Upper lobe of left lung (tissue), 6 donors: ENCODE results near the gene CYRIA. TPM values are rescaled to one million over a fixed set of nuclear protein-coding genes. Genes with fewer than 3 reads are reported as not detected.

Experiments
- ATAC-seq, 2 donors: fragments of 200-7000 bp; cut with Tn5 transposase; one replicate each; pipeline ENCODE4 v1.9.1; 2022; ENCODE audit warnings: mild to moderate bottlenecking in 2 of 2, moderate library complexity in 2 of 2; ENCODE audit not compliant: low FRiP score in 2 of 2
- DNase-seq, 2 donors: peaks; one replicate each; pipeline ENCODE4 v3.0.0-alpha.2; 2019 to 2020
- H3K27ac ChIP-seq, 4 donors: fragments of 200-600 bp; sonication (generic); one replicate each; pipeline ENCODE4 v1.5.1; 2016 to 2019
- H3K27me3 ChIP-seq, 4 donors: fragments of 200-600 bp; sonication (generic); one replicate each; pipeline ENCODE4 v1.5.1; 2017 to 2019
- H3K36me3 ChIP-seq, 4 donors: fragments of 200-600 bp; sonication (generic); one replicate each; pipeline ENCODE4 v1.5.1; 2016 to 2019
- H3K4me1 ChIP-seq, 4 donors: fragments of 200-600 bp; sonication (generic); one replicate each; pipeline ENCODE4 v1.5.1; 2018 to 2019
- H3K4me3 ChIP-seq, 4 donors: fragments of 200-600 bp; sonication (generic); one replicate each; pipeline ENCODE4 v1.5.1; 2017 to 2019; ENCODE audit warnings: mild to moderate bottlenecking in 2 of 4, moderate library complexity in 1 of 4
- H3K9me3 ChIP-seq, 4 donors: fragments of 200-600 bp; sonication (generic); one replicate each; pipeline ENCODE4 v1.5.1; 2018 to 2019
- CTCF ChIP-seq, 6 experiments: fragments of 450-650 bp in 4 of 6; fragments of 200-600 bp in 2 of 6; sonication (generic) in 2 of 6; IDR thresholded peaks; one replicate each; pipeline ENCODE4 v1.5.1; 2016 to 2019; ENCODE audit warnings: antibody characterized with exemption in 6 of 6
- EP300 ChIP-seq, 4 donors: sonication (generic); formaldehyde crosslinking; IDR thresholded peaks; one replicate each; pipeline ENCODE4 v1.5.1; 2017; ENCODE audit warnings: antibody characterized with exemption in 4 of 4, control low read depth in 2 of 4
- POLR2A ChIP-seq, 4 donors: fragments of 450-650 bp; IDR thresholded peaks; one replicate each; pipeline ENCODE4 v1.5.1; 2016 to 2017; ENCODE audit warnings: antibody characterized with exemption in 4 of 4, mild to moderate bottlenecking in 2 of 4
- POLR2AphosphoS5 ChIP-seq, 2 donors: sonication (generic); formaldehyde crosslinking; IDR thresholded peaks; one replicate each; pipeline ENCODE4 v1.5.1; 2017; ENCODE audit warnings: antibody characterized with exemption in 2 of 2
- WGBS, 2 donors: methylation state at CpG; one replicate each; pipeline ENCODE4 v1.1.5; 2017 to 2018; 5-methylcytosine and 5-hydroxymethylcytosine counted together
- total RNA-seq, 6 donors: library from RNA; depleted of rRNA in 4 of 6; stranded (reverse); fragments of >200 nt in 4 of 6; gene quantifications; one replicate each; pipeline versions ENCODE4 v1.1.0 to v1.2.1, GENCODE V29; 2016 to 2021
- donor health status: DM: no; HTN: no; CAD: no; lungs with moderate emphysema.
- donor health status: DM: no; HTN: yes; CAD: no; lungs with severe emphysema.

The CYRIA gene
- total RNA-seq, 6 donors from 2014 or later, result 14.9 to 23.5 (median 20.5) TPM

GRCh38 chr2:16649353-16650286 is 16.0 kb downstream of the CYRIA start:
- Histone ChIP-seq H3K4me3 (no peak overlapping the region), H3K36me3 (peaks cover 0 to 3% (median 0%) of the 10 kb centered on the region in 4 donors), H3K27ac (peak overlapping the region in 3 of 4 donors; percentile 75 to 83 (median 78)), H3K9me3 (no peaks in the 10 kb centered on the region), H3K4me1 (peaks cover 46 to 56% (median 51%) of the 10 kb centered on the region in 4 donors), H3K27me3 (no peaks in the 10 kb centered on the region)
- TF ChIP-seq POLR2A (IDR thresholded peaks at IDR 0.05) (no peak), EP300 (IDR thresholded peaks at IDR 0.05) (no peak), POLR2AphosphoS5 (IDR thresholded peaks at IDR 0.05) (no peak), CTCF (IDR thresholded peaks at IDR 0.05) (no peak)
- 65 to 70% methylated on average over 9 of the region's 9 CpGs for WGBS, 2 donors
- ATAC-seq, result no peak
- no peak for DNase-seq

- H3K4me3 ChIP-seq, result no peak overlapping the region
- H3K4me1 ChIP-seq, result peaks cover 33 to 42% (median 37%) of the 10 kb centered on the region in 4 donors
- DNase-seq (no peak), ATAC-seq (no peak)
- peaks cover 0 to 3% (median 0%) of the 10 kb centered on the region in 4 donors for H3K36me3 ChIP-seq
- no peaks in the 10 kb centered on the region for H3K9me3 ChIP-seq
- H3K27ac ChIP-seq, result no peak overlapping the region
- no peaks in the 10 kb centered on the region for H3K27me3 ChIP-seq
- 85 to 88% methylated on average over 2 of the region's 2 CpGs for WGBS, 2 donors
- no peak for TF ChIP-seq CTCF (IDR thresholded peaks at IDR 0.05)
- TF ChIP-seq EP300 (IDR thresholded peaks at IDR 0.05), result no peak
- TF ChIP-seq POLR2AphosphoS5 (IDR thresholded peaks at IDR 0.05), result no peak
- no peak for TF ChIP-seq POLR2A (IDR thresholded peaks at IDR 0.05)
Measured at GRCh38 chr2:16647992-16648617, 17.5 kb downstream of the CYRIA start.

GRCh38 chr2:16645775-16646559 is 19.7 kb downstream of the CYRIA start:
- no peak for ATAC-seq
- H3K4me3 ChIP-seq, result no peak overlapping the region
- no peak overlapping the region for H3K27ac ChIP-seq
- TF ChIP-seq CTCF (IDR thresholded peaks at IDR 0.05), result no peak
- TF ChIP-seq EP300 (IDR thresholded peaks at IDR 0.05), result no peak
- no peak for TF ChIP-seq POLR2A (IDR thresholded peaks at IDR 0.05)
- TF ChIP-seq POLR2AphosphoS5 (IDR thresholded peaks at IDR 0.05), result no peak
- H3K36me3 ChIP-seq, result peaks cover 0 to 3% (median 0%) of the 10 kb centered on the region in 4 donors
- H3K4me1 ChIP-seq, result peaks cover 17 to 21% (median 19%) of the 10 kb centered on the region in 4 donors
- 87 to 90% methylated on average over 3 of the region's 3 CpGs for WGBS, 2 donors
- no peaks in the 10 kb centered on the region for H3K9me3 ChIP-seq
- no peak for DNase-seq
- H3K27me3 ChIP-seq, result no peaks in the 10 kb centered on the region

GRCh38 chr2:16645088-16645487 is 20.5 kb downstream of the CYRIA start:
- H3K9me3 ChIP-seq, result no peaks in the 10 kb centered on the region
- DNase-seq (no peak), ATAC-seq (no peak)
- 90 to 92% methylated on average over 7 of the region's 7 CpGs for WGBS, 2 donors
- H3K4me3 ChIP-seq, result no peak overlapping the region
- no peak overlapping the region for H3K27ac ChIP-seq
- H3K4me1 ChIP-seq, result peaks cover 9 to 13% (median 12%) of the 10 kb centered on the region in 4 donors
- no peaks in the 10 kb centered on the region for H3K27me3 ChIP-seq
- peaks cover 0 to 3% (median 0%) of the 10 kb centered on the region in 4 donors for H3K36me3 ChIP-seq
- TF ChIP-seq CTCF (IDR thresholded peaks at IDR 0.05), result no peak
- no peak for TF ChIP-seq POLR2AphosphoS5 (IDR thresholded peaks at IDR 0.05)
- TF ChIP-seq EP300 (IDR thresholded peaks at IDR 0.05), result no peak
- no peak for TF ChIP-seq POLR2A (IDR thresholded peaks at IDR 0.05)
